Measurements from ENCODE around the gene TTC7B. TPM values are rescaled to one million over a fixed set of nuclear protein-coding genes. Genes with fewer than 3 reads are reported as not detected.

The TTC7B gene
- total and polyA plus RNA-seq, 2 of the 13 experiments (the other 11 are each of a cell fraction or from before 2014, with no cell fraction given): 1.3 to 3.2 TPM

DNA sequence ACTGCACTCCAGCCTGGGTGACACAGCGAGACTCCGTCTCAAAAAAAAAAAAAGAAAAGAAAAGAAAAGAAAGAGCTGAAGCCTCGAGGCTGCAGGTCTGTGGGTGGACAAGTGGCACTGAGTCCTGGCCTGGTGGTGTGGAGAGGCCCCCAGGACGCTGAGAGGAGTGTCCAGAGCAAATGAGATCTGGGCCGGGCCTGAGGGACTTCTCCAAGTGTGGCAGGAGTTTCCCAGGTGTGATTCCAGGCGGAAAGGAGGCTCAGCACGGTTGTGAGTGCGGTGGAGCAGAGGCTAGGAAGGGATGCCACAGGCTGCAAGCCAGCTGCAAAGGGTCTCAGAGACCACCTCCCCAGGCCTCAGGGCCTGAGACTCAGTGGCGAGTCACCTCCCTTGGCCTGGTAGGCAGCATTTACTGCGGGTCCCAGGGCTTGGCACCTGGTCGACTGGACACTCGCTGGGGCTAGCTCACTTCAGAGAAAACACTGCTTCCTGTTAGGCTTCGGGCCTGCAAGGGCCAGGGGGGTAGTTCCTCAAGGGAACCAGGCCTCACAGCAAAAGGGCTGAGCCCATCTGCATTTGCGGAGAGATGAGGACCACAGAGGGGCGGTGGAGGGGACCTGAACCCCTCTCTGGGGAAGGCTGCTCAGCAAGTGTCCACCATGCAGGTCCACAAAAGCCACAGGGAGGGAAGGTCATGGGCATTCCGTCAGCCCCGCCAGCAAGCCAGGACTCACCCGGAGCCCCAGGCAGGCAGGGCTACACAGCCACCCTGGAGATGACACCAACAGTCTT lies 11.7 kb downstream of the TTC7B start:
- Histone ChIP-seq H4K20me1 (ENCODE audit: insufficient read depth, low read length) (no peaks in the 10 kb centered on the region), H3K4me3 (replicated peaks in 1 of 3; ENCODE audit: insufficient read depth in 1 of 3, low read depth in 2 of 3, low read length in 3 of 3) (no peak overlapping the region), H3K27ac (ENCODE audit: extremely low read length, insufficient read depth, low read length) (no peak overlapping the region), H3K27me3 (ENCODE audit: control insufficient read depth in 1 of 2, insufficient read depth in 2 of 2, low read length in 2 of 2) (no peaks in the 10 kb centered on the region; a peak in 1 of 5 replicates), H2AFZ (ENCODE audit: low read length) (no peak overlapping the region), H3K9ac (ENCODE audit: insufficient read depth, low read depth, low read length) (no peak overlapping the region), H3K9me3 (ENCODE audit: low read length) (no peaks in the 10 kb centered on the region), H3K79me2 (ENCODE audit: insufficient read depth, low read length) (no peaks in the 10 kb centered on the region), H3K4me1 (ENCODE audit: insufficient read depth, low read length) (no peaks in the 10 kb centered on the region), H3K4me2 (ENCODE audit: low read depth, low read length) (no peak overlapping the region), H3K36me3 (replicated peaks in 1 of 2; ENCODE audit: control insufficient read depth in 1 of 2, insufficient read depth in 2 of 2, low read length in 2 of 2) (no peaks in the 10 kb centered on the region)
- FAIRE-seq (no peak), ATAC-seq (no peak), DNase-seq (ENCODE audit: low spot score) (no peak)
- ChIA-PET POLR2A (no interaction called here), CTCF (ENCODE audit: low intra/inter-chr PET ratio, low total read pairs) (no interaction called here)
- intact Hi-C loops (cut with micrococcal nuclease; ENCODE audit: unreplicated experiment): no loop called here
- BruUV-seq (replicated peaks): no TSS peak
- in situ Hi-C loops (cut with HindIII; ENCODE audit: extremely low pct_ligation_motif_present, low pct_unique_long_range_greater_than_20kb): no loop called here
- WGBS (ENCODE audit: low lambda C conversion rate): 73% methylated on average over 10 of the region's 18 CpGs
- no peak for TF ChIP-seq IRX3 (CRISPR knock-in tag; IDR thresholded peaks at IDR 0.05; ENCODE audit: borderline replicate concordance, low read depth)
- TF ChIP-seq, protein P1, sequence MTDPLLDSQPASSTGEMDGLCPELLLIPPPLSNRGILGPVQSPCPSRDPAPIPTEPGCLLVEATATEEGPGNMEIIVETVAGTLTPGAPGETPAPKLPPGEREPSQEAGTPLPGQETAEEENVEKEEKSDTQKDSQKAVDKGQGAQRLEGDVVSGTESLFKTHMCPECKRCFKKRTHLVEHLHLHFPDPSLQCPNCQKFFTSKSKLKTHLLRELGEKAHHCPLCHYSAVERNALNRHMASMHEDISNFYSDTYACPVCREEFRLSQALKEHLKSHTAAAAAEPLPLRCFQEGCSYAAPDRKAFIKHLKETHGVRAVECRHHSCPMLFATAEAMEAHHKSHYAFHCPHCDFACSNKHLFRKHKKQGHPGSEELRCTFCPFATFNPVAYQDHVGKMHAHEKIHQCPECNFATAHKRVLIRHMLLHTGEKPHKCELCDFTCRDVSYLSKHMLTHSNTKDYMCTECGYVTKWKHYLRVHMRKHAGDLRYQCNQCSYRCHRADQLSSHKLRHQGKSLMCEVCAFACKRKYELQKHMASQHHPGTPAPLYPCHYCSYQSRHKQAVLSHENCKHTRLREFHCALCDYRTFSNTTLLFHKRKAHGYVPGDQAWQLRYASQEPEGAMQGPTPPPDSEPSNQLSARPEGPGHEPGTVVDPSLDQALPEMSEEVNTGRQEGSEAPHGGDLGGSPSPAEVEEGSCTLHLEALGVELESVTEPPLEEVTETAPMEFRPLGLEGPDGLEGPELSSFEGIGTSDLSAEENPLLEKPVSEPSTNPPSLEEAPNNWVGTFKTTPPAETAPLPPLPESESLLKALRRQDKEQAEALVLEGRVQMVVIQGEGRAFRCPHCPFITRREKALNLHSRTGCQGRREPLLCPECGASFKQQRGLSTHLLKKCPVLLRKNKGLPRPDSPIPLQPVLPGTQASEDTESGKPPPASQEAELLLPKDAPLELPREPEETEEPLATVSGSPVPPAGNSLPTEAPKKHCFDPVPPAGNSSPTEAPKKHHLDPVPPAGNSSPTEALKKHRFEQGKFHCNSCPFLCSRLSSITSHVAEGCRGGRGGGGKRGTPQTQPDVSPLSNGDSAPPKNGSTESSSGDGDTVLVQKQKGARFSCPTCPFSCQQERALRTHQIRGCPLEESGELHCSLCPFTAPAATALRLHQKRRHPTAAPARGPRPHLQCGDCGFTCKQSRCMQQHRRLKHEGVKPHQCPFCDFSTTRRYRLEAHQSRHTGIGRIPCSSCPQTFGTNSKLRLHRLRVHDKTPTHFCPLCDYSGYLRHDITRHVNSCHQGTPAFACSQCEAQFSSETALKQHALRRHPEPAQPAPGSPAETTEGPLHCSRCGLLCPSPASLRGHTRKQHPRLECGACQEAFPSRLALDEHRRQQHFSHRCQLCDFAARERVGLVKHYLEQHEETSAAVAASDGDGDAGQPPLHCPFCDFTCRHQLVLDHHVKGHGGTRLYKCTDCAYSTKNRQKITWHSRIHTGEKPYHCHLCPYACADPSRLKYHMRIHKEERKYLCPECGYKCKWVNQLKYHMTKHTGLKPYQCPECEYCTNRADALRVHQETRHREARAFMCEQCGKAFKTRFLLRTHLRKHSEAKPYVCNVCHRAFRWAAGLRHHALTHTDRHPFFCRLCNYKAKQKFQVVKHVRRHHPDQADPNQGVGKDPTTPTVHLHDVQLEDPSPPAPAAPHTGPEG (CRISPR knock-in tag; IDR thresholded peaks at IDR 0.05): no peak
- TF ChIP-seq ZNF543 (CRISPR knock-in tag; IDR thresholded peaks at IDR 0.05): no peak
- no peak for TF ChIP-seq TAF1 (CRISPR knock-in tag; IDR thresholded peaks at IDR 0.05)
- TF ChIP-seq, protein P2, sequence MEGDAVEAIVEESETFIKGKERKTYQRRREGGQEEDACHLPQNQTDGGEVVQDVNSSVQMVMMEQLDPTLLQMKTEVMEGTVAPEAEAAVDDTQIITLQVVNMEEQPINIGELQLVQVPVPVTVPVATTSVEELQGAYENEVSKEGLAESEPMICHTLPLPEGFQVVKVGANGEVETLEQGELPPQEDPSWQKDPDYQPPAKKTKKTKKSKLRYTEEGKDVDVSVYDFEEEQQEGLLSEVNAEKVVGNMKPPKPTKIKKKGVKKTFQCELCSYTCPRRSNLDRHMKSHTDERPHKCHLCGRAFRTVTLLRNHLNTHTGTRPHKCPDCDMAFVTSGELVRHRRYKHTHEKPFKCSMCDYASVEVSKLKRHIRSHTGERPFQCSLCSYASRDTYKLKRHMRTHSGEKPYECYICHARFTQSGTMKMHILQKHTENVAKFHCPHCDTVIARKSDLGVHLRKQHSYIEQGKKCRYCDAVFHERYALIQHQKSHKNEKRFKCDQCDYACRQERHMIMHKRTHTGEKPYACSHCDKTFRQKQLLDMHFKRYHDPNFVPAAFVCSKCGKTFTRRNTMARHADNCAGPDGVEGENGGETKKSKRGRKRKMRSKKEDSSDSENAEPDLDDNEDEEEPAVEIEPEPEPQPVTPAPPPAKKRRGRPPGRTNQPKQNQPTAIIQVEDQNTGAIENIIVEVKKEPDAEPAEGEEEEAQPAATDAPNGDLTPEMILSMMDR (CRISPR knock-in tag; IDR thresholded peaks at IDR 0.05): no peak
- TF ChIP-seq CBX2 (IDR thresholded peaks at IDR 0.05; ENCODE audit: low read depth, low read length): no peak
- no peak for TF ChIP-seq CBX2 (CRISPR knock-in tag; IDR thresholded peaks at IDR 0.05; ENCODE audit: low read depth)
- no peak for TF ChIP-seq SYNCRIP (IDR thresholded peaks at IDR 0.05; ENCODE audit: insufficient read depth, low read depth, low read length)
- TF ChIP-seq, protein P3, sequence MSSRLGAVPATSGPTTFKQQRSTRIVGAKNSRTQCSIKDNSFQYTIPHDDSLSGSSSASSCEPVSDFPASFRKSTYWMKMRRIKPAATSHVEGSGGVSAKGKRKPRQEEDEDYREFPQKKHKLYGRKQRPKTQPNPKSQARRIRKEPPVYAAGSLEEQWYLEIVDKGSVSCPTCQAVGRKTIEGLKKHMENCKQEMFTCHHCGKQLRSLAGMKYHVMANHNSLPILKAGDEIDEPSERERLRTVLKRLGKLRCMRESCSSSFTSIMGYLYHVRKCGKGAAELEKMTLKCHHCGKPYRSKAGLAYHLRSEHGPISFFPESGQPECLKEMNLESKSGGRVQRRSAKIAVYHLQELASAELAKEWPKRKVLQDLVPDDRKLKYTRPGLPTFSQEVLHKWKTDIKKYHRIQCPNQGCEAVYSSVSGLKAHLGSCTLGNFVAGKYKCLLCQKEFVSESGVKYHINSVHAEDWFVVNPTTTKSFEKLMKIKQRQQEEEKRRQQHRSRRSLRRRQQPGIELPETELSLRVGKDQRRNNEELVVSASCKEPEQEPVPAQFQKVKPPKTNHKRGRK (CRISPR knock-in tag; IDR thresholded peaks at IDR 0.05): no peak
- TF ChIP-seq, protein P4, sequence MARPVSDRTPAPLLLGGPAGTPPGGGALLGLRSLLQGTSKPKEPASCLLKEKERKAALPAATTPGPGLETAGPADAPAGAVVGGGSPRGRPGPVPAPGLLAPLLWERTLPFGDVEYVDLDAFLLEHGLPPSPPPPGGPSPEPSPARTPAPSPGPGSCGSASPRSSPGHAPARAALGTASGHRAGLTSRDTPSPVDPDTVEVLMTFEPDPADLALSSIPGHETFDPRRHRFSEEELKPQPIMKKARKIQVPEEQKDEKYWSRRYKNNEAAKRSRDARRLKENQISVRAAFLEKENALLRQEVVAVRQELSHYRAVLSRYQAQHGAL (CRISPR knock-in tag; IDR thresholded peaks at IDR 0.05; ENCODE audit: not compliant biosample characterization): no peak
- no peak for TF ChIP-seq AKAP8 (CRISPR knock-in tag; IDR thresholded peaks at IDR 0.05)
- no peak for TF ChIP-seq KDM5B (CRISPR knock-in tag; IDR thresholded peaks at IDR 0.05; ENCODE audit: borderline replicate concordance)
- TF ChIP-seq MTA1 (CRISPR knock-in tag; IDR thresholded peaks at IDR 0.05; ENCODE audit: borderline replicate concordance): no peak
- TF ChIP-seq PHB2 (IDR thresholded peaks at IDR 0.05; ENCODE audit: partially characterized antibody): no peak
